GM19467 (cell line): Measurements from ENCODE around the gene HNMT.
"Not testable (repeated sequence)": the region's sequence is repeated elsewhere in the genome, so short reads cannot be mapped to it uniquely, and the experiment has no call there.

ENCODE experiments used
- ATAC-seq: cut with Tn5 transposase; IDR thresholded peaks from one replicate; pipeline ENCODE4 v1.9.1; 2021; ENCODE audit warnings: mild to moderate bottlenecking, moderate library complexity; ENCODE audit not compliant: unreplicated experiment

The HNMT gene

DNA sequence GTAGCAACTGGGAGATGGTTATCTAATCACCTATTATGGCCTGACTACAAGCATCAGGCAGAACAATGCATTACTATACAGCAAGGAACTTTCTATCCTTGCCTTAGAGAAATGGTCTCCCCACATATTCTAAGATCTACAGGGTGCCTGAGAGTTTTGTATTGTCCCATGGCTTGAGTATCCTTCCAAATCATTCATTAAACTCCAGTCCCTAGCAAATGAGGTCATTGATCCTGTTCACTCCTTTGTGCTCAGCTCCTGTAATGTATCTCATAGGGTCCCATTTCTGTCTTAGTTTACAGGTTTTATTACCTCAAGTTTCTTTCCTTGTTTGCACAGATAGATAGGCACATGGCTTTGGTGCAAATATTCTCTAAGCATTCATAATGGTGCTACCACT lies 9.0 kb downstream of the HNMT start:
- no peak for ATAC-seq

GRCh38 chr2:137975280-137976271 lies 11.3 kb downstream of the HNMT start:
- ATAC-seq, result no peak

- ATAC-seq, result no peak
Observed at GRCh38 chr2:137976274-137976673, 12.0 kb downstream of the HNMT start.

DNA sequence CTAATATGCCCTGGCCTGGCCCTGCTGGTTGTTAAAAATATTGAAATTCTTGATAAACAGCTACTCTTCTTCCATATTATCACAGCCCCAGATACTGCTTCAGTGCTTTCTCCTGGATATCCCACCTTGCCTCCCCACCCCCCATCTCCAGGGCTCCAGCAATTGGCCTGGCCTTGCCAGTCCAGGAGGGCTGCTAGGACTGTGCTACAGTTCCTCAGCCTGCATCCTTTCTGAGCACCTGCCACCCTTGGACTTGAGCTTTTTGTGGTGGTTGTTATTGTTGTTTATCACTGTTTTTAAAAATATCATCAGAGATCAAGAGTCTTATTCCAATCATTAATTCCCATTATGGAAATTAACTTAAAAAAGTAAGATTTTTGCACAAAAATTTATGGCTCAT lies 13.5 kb downstream of the HNMT start:
- no peak for ATAC-seq

- ATAC-seq, result no peak
Observed at GRCh38 chr2:137980459-137980858, 16.2 kb downstream of the HNMT start.

- ATAC-seq, result no peak
Observed at GRCh38 chr2:137981112-137981656, 16.9 kb downstream of the HNMT start.

DNA sequence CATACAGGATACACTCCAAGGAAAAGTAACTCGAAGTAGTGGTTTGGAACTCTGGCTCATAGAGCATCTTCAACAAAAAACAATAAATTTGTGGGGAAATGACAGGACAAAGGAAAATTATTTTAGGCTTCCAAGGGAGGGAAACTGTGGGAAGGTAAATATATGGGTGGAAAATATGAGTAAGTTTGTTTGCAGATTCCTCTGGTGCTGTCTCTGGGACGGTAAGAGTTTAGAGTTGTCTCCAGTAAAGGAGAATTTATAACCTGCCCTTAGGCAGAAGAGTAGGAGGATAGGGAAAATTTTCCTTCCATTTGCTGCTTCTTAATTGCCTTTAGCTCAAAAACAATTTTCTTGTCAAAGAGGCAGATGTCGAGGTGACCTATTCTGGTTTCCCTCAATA lies 19.3 kb downstream of the HNMT start:
- no peak for ATAC-seq

DNA sequence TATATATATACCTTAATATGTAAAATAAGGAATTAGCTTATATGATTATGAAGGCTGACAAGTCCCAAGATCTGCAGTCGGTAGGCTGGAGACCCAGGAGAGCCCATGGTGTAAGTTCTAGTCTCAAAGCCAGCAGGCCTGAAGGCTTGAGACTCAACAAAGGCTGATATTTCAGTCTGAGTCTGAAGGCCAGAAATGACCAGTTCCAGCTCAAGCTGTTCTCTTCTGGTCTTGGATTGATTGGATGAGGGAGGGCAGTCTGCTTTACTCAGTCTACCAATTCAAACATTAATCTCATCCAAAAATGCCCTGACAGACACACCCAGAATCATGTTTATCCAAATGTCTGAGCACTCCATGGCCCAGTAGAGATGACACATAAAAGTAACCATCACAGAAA lies 22.0 kb downstream of the HNMT start:
- ATAC-seq, result no peak

- ATAC-seq, result no peak
Observed at GRCh38 chr2:137987011-137987410, 22.7 kb downstream of the HNMT start.

DNA sequence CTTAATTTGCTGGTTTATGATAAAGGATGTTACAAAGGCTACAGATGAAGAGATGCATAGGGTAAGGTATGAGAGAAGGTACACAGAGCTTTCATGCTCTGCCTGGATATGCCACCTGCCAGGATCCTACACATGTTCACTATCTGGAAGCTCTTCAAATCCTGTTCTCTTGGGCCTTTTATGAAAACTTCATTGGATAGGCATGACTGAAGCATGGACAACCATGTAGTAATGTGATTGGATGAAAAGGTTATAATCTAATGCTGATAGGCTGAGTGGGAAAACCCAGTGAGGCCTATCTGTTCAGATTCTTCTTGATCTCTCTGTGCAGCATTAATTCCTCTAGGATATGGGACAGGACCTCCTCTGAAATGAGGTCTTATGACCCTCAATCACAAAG lies 26.8 kb downstream of the HNMT start:
- ATAC-seq, result no peak

DNA sequence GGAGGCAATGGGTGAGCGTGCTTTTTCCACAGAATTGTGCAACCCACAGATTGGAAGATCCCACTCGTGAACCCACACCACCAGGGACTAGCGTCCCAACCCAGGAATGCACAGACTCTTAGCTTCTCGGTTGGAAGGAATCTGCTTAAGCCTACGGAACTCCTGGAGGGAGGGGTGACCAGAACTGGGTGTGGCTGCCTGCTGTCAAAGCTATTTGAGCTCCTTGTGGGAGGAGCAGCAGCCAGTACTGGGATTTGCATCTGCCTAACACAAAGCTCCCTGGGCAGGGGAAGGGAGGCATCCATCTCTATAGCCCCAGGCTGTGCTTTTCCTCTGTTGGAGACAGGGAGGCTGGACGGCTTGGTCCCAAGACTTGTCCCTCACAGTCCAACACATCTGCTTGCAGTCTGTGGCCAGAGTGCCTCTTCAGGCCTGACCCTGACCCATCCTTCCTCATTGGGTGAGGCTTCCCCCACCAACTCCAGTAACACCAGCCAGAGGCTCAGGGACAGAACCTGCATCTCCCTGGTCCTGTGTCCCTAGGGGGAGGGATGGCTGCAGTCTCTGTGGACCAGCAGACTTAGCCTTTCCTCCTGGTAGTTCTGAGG lies 27.9 kb downstream of the HNMT start:
- no peak for ATAC-seq

DNA sequence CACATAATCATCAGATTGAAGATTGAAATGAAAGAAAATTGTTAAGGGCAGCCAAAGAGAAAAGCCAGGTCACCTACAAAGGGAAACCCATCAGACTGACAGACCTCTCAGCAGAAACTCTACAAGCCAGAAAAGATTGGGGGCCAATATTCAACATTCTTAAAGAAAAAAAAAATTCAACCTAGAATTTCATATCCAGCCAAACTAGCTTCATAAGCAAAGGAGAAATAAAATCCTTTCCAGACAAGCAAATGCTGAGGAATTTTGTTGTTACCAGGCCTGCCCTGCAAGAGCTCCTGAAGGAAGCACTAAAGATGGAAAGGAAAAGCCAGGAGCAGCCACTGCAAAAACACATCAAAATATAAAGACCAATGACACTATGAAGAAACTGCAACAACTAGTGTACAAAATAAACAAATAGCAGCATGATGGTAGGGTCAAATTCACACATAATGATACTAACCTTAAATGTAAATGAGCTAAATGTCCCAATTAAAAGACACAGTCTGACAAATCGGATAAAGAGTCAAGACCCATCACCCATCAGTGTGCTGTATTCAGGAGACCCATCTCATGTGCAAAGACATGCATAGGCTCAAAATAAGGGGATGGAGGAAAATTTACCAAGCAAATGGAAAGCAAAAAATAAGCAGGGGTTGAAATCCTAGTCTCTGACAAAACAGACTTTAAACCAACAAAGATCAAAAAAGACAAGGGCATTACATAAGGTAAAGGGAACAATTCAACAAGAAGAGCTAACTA lies 29.6 kb downstream of the HNMT start:
- ATAC-seq, result not testable (repeated sequence)

- not testable (repeated sequence) for ATAC-seq
Observed at GRCh38 chr2:137995368-137995767, 31.1 kb downstream of the HNMT start.

DNA sequence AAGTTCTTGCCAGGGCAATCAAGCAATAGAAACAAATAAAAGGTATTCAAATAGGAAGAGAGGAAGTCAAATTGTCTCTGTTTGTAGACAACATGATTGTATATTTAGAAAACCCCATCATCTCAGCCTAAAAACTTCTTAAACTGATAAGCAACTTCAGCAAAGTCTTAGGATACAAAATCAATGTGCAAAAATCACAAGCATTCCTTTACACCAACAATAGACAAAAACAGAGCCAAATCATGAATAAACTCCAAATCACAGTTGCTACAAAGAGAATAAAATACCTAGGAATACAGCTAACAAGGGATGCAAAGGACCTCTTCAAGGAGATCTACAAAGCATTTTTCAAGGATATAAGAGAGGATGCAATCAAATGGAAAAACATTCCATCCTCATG lies 31.9 kb downstream of the HNMT start:
- ATAC-seq, result not testable (repeated sequence)

GRCh38 chr2:137997733-137998132 lies 33.5 kb downstream of the HNMT start:
- no peak for ATAC-seq

DNA sequence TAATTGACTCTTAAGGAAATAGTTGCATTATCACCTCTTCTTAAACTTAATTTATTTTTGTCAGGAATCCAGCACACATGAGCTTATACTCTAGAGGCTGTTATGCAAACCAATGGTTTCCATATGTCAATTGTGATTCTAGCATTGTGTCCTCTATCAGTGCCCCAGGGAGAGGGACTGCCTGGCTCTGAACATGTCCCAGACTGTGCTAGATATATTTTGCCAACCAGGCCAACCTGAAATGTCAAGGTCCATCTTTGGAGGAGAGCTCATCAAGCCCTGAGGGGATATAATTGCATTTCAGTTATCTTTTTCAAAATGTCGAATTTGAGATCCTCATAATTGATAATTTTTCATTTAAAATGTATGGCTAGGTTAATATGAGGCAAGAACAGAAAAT lies 34.2 kb downstream of the HNMT start:
- no peak for ATAC-seq

DNA sequence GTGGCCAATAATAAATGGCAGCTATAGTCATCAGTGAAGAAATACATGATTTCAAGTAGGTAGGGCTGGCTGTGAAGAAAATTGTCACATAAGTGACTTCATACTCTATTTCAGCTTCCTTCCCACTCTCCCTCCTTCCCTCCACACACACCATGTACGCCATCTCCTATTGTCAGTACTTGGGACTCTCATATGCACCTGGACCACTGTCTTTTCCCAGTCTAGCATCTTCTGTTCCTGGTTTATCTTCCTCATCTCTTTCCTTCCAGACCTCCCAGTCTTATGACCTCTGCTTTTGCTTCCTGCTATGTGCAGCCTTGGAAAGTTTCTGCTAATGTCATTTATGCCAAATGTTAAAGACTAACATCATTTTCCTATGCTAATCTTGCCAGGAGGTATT lies 35.0 kb downstream of the HNMT start:
- no peak for ATAC-seq

DNA sequence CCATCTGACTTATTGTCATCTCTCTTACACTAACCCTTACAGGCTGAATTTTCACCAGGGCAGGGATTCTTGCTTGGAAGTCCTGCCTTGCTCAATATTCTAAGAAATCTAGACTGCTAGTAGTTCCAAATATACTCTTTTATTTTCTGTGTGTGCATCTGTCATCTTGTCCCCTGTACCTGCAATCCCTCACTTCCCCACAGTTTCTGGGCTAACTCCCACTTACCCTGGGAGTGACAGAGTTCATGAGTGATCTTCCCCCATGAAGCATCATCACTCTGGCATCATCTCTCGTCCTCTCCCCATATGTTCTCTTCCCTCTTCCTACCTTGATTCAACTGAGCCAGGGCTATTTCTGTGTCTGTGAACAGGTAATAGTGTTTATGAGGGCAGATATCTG lies 35.7 kb downstream of the HNMT start:
- ATAC-seq, result no peak

DNA sequence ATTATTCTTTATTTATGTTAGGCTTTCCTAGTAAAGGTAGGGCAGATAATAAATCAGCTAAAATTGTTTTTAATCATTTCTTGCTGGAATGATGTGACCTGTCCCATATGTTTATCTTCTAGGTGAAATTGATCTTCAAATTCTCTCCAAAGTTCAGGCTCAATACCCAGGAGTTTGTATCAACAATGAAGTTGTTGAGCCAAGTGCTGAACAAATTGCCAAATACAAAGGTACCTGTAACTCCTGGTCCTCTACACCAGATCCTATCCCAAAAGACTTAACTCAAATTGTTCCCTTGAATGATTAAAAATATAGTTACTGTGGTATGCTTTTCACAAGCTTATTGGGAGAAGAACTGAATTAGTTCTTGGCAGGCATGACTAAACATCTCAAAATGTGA lies 36.5 kb downstream of the HNMT start:
- no peak for ATAC-seq

GRCh38 chr2:138003411-138003810 lies 39.1 kb downstream of the HNMT start:
- ATAC-seq, result no peak

DNA sequence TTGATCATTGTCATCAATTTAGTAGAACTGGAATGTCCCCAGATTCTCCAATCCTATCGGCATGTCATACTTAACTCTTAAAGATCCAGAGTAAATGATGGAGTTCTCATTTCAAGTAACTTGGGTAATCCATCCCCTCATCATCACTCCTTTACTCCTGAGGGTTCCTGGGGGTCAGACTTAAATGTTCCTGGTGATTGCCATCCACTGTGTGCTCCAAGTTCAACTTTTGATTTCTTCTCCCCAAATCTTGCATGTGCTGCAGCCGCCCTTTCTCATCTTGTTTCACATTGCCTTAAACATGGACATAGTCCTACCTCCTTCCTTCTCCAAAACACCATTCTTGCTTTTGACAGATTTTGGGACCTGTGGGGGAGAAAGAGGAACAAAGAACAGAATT lies 43.2 kb downstream of the HNMT start:
- no peak for ATAC-seq
